T-helper 1 cell (primary cell): ENCODE measurements around the gene KCNH8.

ENCODE experiments used
- DNase-seq, 5 donors: peaks; one replicate each; pipeline ENCODE4 v3.0.0-alpha.2; 2012 to 2020

Gene KCNH8

GRCh38 chr3:19392150-19392549 lies 243.8 kb downstream of the KCNH8 start:
- DNase-seq, result no peak

DNA sequence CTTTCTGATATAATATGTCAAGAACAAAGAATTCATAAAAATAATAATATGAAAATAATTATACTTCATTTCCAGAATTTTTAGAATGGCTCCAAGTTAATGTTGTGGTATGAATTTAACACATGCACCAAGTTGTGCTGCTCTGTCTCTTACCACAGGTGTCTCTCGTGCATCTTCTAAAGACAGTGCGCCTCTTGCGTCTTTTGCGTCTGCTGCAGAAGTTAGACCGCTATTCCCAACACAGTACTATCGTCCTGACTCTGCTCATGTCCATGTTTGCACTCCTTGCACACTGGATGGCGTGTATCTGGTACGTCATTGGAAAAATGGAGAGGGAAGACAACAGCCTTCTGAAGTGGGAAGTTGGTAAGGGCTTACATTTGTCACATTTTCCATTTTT lies 246.6 kb downstream of the KCNH8 start:
- DNase-seq, result no peak

- DNase-seq, result no peak
Observed at GRCh38 chr3:19396726-19397125, 248.4 kb downstream of the KCNH8 start.

GRCh38 chr3:19399356-19399755 lies 251.0 kb downstream of the KCNH8 start:
- DNase-seq, result no peak

- DNase-seq, result no peak
Observed at GRCh38 chr3:19399836-19400235, 251.5 kb downstream of the KCNH8 start.

DNA sequence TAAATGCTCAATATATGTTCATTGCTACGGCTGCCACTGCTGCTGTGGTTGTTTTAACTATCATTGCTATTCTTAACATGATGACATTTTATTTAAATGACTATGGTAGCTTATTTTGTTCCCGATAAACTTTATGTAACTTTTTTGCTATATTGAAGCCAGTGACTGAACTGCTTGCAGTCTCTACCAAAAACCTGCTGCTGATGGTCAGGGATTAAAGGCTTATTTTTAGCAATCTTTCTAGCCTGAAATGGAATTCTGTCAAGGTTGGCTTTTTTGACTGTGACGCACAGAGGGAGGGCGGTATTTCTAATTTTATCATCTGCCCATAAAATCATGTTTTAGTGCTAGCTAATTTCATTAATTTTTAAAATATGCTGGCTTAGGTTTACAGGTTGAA lies 271.8 kb downstream of the KCNH8 start:
- no peak for DNase-seq

- no peak for DNase-seq
Observed at GRCh38 chr3:19425825-19426224, 277.5 kb downstream of the KCNH8 start.

DNA sequence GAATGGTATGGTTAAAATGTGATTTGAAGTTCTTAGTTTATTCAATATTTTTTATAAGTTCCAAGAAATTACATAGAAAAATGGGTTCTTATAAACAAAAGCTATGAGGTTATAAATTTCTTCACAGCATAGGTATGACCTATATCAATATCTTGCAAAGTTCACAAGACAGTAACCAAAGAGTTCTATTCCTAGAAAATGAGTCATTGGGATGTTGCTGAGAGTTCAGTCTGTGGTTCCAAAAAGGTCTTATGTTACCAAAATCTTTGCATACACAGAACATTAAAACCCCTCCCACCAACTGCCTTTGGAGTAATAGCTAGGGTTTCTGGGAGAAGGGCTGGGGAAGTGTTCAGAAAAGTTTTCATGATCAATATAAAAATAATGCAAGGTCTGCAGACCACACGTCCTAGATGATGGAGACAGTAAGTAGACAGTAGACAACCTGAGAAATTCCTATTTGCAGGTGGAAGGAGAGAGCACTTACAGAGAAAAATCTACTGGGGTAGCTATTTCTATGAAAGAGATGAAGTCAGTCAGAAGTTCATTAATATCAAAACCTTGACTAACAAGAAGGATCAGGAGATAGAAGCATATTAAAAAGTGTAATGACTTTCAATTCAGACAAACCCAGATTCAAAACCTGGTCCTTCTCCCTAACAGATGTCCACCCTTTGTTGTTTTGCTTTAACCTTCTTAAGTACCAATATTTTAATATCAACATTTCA lies 279.3 kb downstream of the KCNH8 start:
- no peak for DNase-seq

- no peak for DNase-seq
Observed at GRCh38 chr3:19428729-19429128, 280.4 kb downstream of the KCNH8 start.

DNA sequence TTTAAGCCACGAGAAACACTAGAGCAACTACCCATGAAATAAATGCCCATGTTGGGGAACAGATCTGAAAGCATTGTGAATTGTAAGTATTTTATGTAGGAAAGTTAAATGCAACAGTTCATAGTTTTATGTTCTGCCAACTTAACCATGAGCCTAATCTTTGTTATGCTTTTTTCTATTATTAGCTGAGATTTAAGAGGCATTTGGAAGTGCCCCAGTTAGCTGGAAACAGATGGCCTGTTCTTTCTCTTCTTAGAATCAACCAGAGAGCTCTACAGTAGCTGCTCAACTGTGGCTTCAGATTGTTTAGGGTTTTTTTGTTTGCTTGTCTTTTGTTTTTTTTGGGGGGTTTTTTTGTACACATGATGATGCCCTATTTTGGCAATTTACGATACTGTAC lies 284.4 kb downstream of the KCNH8 start:
- DNase-seq, result no peak

DNA sequence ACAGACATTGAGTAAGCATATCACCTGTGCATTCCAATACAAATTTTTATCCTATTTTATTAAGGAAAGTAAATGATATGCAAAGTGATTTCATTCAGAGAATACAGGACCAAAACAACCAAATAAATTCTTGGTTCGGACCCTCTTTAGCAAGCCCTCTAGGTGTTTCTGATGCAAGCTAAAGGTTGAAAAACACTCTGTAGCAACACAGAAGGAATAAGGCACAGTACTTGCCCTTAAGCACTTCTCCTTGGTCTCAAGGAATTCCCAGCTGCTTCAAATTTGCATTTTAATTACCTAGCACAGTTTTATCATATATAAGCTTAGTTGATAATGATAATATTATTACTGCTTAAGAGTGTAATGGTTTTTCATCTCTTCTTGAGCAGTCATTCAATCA lies 288.4 kb downstream of the KCNH8 start:
- no peak for DNase-seq

DNA sequence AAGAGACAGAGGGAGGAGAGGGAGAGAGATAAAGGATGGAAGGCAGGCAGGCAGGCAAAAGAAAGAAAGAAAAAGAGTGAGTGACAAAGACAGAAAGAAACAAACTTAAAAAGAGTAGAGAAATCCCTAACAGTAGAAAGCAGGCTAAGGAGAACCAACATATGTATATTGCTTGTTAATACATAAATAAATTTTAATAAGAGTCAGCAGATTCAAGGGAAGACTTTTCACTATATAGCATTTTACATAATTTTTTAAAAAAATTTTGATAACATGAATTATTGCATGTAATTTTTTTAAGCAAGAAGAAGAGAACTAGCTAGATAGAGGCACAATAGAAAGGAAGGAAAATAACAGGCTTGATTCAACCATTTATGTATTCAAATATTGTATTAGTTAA lies 291.6 kb downstream of the KCNH8 start:
- DNase-seq, result no peak

GRCh38 chr3:19446138-19446537 lies 297.8 kb downstream of the KCNH8 start:
- DNase-seq, result no peak

GRCh38 chr3:19446687-19447086 lies 298.4 kb downstream of the KCNH8 start:
- no peak for DNase-seq

GRCh38 chr3:19455546-19455945 lies 307.2 kb downstream of the KCNH8 start:
- no peak for DNase-seq

GRCh38 chr3:19456738-19457137 lies 308.4 kb downstream of the KCNH8 start:
- no peak for DNase-seq

- DNase-seq, result no peak
Observed at GRCh38 chr3:19457449-19457848, 309.1 kb downstream of the KCNH8 start.

- DNase-seq, result no peak
Observed at GRCh38 chr3:19467761-19468160, 319.5 kb downstream of the KCNH8 start.

GRCh38 chr3:19471138-19471537 lies 322.8 kb downstream of the KCNH8 start:
- no peak for DNase-seq

DNA sequence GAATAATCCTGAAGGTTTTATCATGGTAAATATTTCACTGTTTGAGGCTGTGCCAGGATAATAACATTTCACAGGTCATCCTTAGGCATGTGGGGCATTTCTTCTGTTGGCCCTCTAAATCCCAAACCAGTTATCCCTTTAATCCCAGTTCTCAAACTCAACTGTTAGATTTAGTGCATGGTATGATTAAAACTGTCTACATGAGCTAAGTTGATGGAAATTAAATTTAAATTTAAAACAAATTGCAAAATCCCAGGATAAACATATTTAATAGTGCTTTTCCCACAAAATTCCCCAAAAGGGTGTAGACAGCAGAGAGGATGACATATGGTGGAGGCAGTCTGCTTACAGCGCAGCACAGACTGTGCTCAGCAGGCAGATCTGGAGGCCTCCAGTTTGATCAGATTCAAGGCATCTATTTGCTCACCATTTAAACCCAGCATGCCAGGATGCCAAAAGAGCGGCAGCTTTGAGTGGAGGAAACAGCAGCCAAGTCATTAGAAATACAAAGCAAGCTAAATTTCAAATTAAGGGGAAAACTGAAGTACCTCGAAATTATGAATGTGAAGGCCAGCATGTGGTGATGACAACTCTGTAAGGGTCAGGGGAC lies 325.8 kb downstream of the KCNH8 start:
- no peak for DNase-seq

- no peak for DNase-seq
Observed at GRCh38 chr3:19476281-19476680, 328.0 kb downstream of the KCNH8 start.

GRCh38 chr3:19485267-19485666 lies 337.0 kb downstream of the KCNH8 start:
- DNase-seq, result no peak

- no peak for DNase-seq
Observed at GRCh38 chr3:19487386-19487785, 339.1 kb downstream of the KCNH8 start.

GRCh38 chr3:19488939-19489338 lies 340.6 kb downstream of the KCNH8 start:
- no peak for DNase-seq

- no peak for DNase-seq
Observed at GRCh38 chr3:19489936-19490335, 341.6 kb downstream of the KCNH8 start.
